Thyroid gland (tissue), 4 donors: ENCODE results near the gene ATP8B1. TPM values are rescaled to one million over a fixed set of nuclear protein-coding genes. Genes with fewer than 3 reads are reported as not detected.
"Not testable (repeated sequence)": the region's sequence is repeated elsewhere in the genome, so short reads cannot be mapped to it uniquely, and the experiment has no call there.

Source experiments
- DNase-seq, 2 donors: peaks; one replicate each; pipeline ENCODE4 v3.0.0-alpha.2; 2019
- H3K27ac ChIP-seq, 3 donors: fragments of 200-600 bp; sonication (generic); 1 replicate in 2 of 3; 2 replicates in 1 of 3; pipeline ENCODE4 v1.5.1; 2016 to 2019; ENCODE audit warnings: mild to moderate bottlenecking in 1 of 3, moderate library complexity in 1 of 3
- H3K27me3 ChIP-seq: fragments of 200-600 bp; sonication (generic); one replicate; pipeline ENCODE4 v1.5.1; 2019
- H3K36me3 ChIP-seq, 2 donors: fragments of 200-600 bp; sonication (generic); one replicate each; pipeline ENCODE4 v1.5.1; 2016 to 2019
- H3K4me1 ChIP-seq, 2 donors: fragments of 200-600 bp; sonication (generic); one replicate each; pipeline ENCODE4 v1.5.1; 2017 to 2019
- H3K4me3 ChIP-seq, 3 donors: fragments of 200-600 bp; sonication (generic); replicated peaks in 1 of 3; 1 replicate in 2 of 3; 2 replicates in 1 of 3; pipeline ENCODE4 v1.5.1; 2016; ENCODE audit warnings: mild to moderate bottlenecking in 1 of 3
- H3K9me3 ChIP-seq: fragments of 200-600 bp; sonication (generic); one replicate; pipeline ENCODE4 v1.5.1; 2017
- POLR2A ChIP-seq, 2 donors: fragments of 450-650 bp; IDR thresholded peaks; one replicate each; pipeline ENCODE4 v1.6.1; 2017; ENCODE audit warnings: antibody characterized with exemption in 2 of 2, mild to moderate bottlenecking in 2 of 2, moderate library complexity in 1 of 2
- WGBS, 2 donors: methylation state at CpG; one replicate each; pipeline ENCODE4 v1.1.5; 2017; 5-methylcytosine and 5-hydroxymethylcytosine counted together
- intact Hi-C: fragments of 100-400 bp; cut with DNase I; formaldehyde crosslinking; loops from one replicate; pipeline ENCODE4 v1.15.1; 2023
- total RNA-seq, 4 donors: library from RNA; depleted of rRNA; stranded (reverse); fragments of >200 nt; gene quantifications; one replicate each; pipeline ENCODE4 v1.2.3, GENCODE V29; 2016
- TF ChIP-seq, protein P1 (sequence below), 6 experiments: fragments of 200-600 bp in 3 of 6; fragments of 450-650 bp in 3 of 6; sonication (generic) in 3 of 6; IDR thresholded peaks; one replicate each; pipeline ENCODE4 v1.5.1; 2016 to 2019; ENCODE audit warnings: antibody characterized with exemption in 6 of 6, mild to moderate bottlenecking in 2 of 6, inconsistent platforms in 1 of 6, moderate library complexity in 1 of 6

ATP8B1 gene
- total RNA-seq, 4 donors from 2014 or later, result 45.8 to 71.8 (median 58.2) TPM

DNA sequence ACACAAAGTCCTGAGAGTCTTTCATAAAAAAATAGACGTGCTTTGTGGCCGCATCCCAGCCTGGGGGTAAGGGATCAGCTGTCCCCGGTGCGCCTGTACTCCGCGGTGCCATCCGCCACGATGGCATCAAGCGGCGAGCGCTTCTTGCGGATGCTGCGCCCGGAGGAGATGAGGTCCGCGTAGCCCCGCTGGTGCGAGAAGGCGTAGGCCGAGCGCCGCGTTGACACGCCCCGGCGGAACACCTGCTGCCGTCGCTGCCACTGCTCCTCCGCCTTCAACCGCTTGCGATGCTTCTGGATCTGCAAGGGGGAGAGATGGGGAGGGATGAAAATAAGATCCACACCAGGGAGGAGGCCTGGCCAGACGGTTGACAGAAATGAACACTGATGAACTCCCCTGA, 154.7 kb downstream of the ATP8B1 start:
- TF ChIP-seq, protein P1, sequence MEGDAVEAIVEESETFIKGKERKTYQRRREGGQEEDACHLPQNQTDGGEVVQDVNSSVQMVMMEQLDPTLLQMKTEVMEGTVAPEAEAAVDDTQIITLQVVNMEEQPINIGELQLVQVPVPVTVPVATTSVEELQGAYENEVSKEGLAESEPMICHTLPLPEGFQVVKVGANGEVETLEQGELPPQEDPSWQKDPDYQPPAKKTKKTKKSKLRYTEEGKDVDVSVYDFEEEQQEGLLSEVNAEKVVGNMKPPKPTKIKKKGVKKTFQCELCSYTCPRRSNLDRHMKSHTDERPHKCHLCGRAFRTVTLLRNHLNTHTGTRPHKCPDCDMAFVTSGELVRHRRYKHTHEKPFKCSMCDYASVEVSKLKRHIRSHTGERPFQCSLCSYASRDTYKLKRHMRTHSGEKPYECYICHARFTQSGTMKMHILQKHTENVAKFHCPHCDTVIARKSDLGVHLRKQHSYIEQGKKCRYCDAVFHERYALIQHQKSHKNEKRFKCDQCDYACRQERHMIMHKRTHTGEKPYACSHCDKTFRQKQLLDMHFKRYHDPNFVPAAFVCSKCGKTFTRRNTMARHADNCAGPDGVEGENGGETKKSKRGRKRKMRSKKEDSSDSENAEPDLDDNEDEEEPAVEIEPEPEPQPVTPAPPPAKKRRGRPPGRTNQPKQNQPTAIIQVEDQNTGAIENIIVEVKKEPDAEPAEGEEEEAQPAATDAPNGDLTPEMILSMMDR (IDR thresholded peaks at IDR 0.05), result no peak
- TF ChIP-seq POLR2A (IDR thresholded peaks at IDR 0.05), result no peak
- no peak overlapping the region for H3K4me3 ChIP-seq
- no peaks in the 10 kb centered on the region for H3K27me3 ChIP-seq
- no peak for DNase-seq
- intact Hi-C loops, result no loop called here
- H3K36me3 ChIP-seq, result peaks cover 0 to 4% of the 10 kb centered on the region in 2 donors
- no peak overlapping the region for H3K27ac ChIP-seq
- WGBS, 2 donors, result 90 to 93% methylated on average over 32 of the region's 32 CpGs
- no peaks in the 10 kb centered on the region for H3K9me3 ChIP-seq
- H3K4me1 ChIP-seq, result no peaks in the 10 kb centered on the region

GRCh38 chr18:57644540-57644939, 158.6 kb downstream of the ATP8B1 start:
- Histone ChIP-seq H3K27ac (no peak overlapping the region), H3K4me3 (no peak overlapping the region), H3K36me3 (peaks cover 0 to 4% of the 10 kb centered on the region in 2 donors), H3K4me1 (no peaks in the 10 kb centered on the region), H3K27me3 (no peaks in the 10 kb centered on the region), H3K9me3 (no peaks in the 10 kb centered on the region)
- no peak for DNase-seq
- intact Hi-C loops, result no loop called here
- no peak for TF ChIP-seq POLR2A (IDR thresholded peaks at IDR 0.05)
- TF ChIP-seq, protein P1 (IDR thresholded peaks at IDR 0.05), result peak in 2 of 6 experiments; percentile 26

DNA sequence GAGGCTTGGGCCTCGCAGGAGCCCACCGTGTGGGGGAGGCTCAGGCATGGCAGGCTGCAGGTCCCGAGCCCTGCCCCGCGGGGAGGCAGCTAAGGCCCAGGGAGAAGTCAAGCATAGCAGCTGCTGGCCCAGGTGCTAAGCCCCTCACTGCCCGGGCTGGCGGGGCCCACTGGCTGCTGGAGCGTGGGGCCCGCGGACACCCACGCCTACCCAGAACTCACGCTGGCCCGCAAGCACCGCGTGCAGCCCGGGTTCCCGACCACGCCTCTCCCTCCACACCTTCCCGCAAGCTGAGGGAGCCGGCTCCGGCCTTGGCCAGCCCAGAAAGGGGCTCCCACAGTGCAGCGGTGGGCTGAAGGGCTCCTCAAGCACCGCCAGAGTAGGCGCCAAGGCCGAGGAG, 159.4 kb downstream of the ATP8B1 start:
- H3K36me3 ChIP-seq, H3K27me3 ChIP-seq, DNase-seq, H3K4me1 ChIP-seq, H3K4me3 ChIP-seq, H3K27ac ChIP-seq, intact Hi-C loops, H3K9me3 ChIP-seq: not testable (repeated sequence)
- 96 to 100% methylated on average over 8 of the region's 25 CpGs for WGBS, 2 donors

- H3K27me3 ChIP-seq, H3K36me3 ChIP-seq, DNase-seq, H3K27ac ChIP-seq, H3K4me1 ChIP-seq, H3K4me3 ChIP-seq, intact Hi-C loops, H3K9me3 ChIP-seq: not testable (repeated sequence)
- 95 to 97% methylated on average over 21 to 25 of the region's 29 CpGs for WGBS, 2 donors
Observed at GRCh38 chr18:57642462-57642861, 160.7 kb downstream of the ATP8B1 start.

DNA sequence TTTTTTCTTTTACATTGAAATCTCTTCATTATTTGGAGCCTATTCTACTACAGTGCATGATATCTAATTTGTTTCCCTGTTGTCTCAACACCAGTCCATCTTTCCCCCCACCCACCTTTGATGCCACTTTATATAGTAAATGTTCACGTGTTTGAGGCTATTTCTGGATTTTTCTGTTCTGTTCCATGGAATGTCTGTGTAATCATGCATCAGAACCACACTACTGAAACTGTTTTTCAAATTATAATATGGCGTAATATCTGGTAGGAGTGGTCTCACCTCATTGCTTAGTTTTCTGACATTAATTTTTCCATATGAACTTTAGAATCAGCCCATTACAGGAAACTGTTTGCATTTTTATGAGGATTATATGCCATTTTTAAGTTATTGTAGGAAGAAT, 162.4 kb downstream of the ATP8B1 start:
- TF ChIP-seq, protein P1 (IDR thresholded peaks at IDR 0.05), result no peak
- TF ChIP-seq POLR2A (IDR thresholded peaks at IDR 0.05), result no peak
- no peak for DNase-seq
- intact Hi-C loops, result no loop called here
- H3K27ac ChIP-seq, result no peak overlapping the region
- H3K27me3 ChIP-seq, result no peaks in the 10 kb centered on the region
- H3K9me3 ChIP-seq, result no peaks in the 10 kb centered on the region
- no peak overlapping the region for H3K4me3 ChIP-seq
- H3K4me1 ChIP-seq, result no peaks in the 10 kb centered on the region
- WGBS, 2 donors, result 84 to 94% methylated on average over 2 of the region's 2 CpGs
- no peaks in the 10 kb centered on the region for H3K36me3 ChIP-seq

DNA sequence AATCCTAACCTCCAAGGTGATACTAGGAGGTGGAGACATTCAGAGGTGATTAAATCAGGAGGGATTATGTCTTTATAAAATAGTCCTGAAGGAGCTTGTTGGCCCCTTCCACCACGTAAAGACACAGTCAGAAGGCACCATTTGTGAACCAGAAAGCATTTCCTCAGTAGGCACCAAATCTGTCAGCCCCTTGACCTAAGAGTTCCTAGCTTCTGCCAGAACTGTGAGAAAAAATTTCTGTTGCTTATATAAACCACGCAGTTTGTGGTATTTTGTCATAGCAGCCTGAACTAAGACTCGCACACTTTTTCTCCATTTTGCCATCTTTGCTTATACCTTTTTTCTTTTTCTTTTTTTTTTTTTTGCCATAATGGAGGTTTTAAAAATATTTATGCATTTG, 162.9 kb downstream of the ATP8B1 start:
- Histone ChIP-seq H3K9me3 (no peaks in the 10 kb centered on the region), H3K27me3 (no peaks in the 10 kb centered on the region), H3K4me3 (no peak overlapping the region), H3K4me1 (no peaks in the 10 kb centered on the region), H3K36me3 (no peaks in the 10 kb centered on the region), H3K27ac (no peak overlapping the region)
- TF ChIP-seq POLR2A (IDR thresholded peaks at IDR 0.05), result no peak
- TF ChIP-seq, protein P1 (IDR thresholded peaks at IDR 0.05), result no peak
- intact Hi-C loops, result no loop called here
- DNase-seq, result no peak
- WGBS, 2 donors, result 59 to 62% methylated on average over 3 of the region's 3 CpGs
